OCI-LY7 (cell line): ENCODE data around the gene CMIP. TPM values are rescaled to one million over a fixed set of nuclear protein-coding genes. Genes with fewer than 3 reads are reported as not detected.
A peak's percentile ranks its signal among the peaks of the same experiment; 100 is the strongest.

Experiments used
- BruUV-seq: library from RNA; stranded (reverse); fragments of 400-500 nt; replicated peaks from 2 replicates; lab custom pipeline; 2021; lab: Mats Ljungman, UMichigan
- CTCF ChIA-PET: fragments of 300-600 bp; sonication (Branson Sonifier 250); formaldehyde crosslinking; loops from one replicate; lab custom pipeline; 2022; ENCODE audit warnings: antibody characterized with exemption; ENCODE audit not compliant: unreplicated experiment; lab: Charles Lee
- POLR2A ChIA-PET: fragments of 300-600 bp; sonication (Branson Sonifier 250); formaldehyde crosslinking; loops from one replicate; lab custom pipeline; 2022; ENCODE audit warnings: antibody characterized with exemption; lab: Charles Lee
- DNase-seq: peaks from one replicate; pipeline ENCODE4 v3.0.0-alpha.2; 2015; ENCODE audit warnings: low spot score
- H2AFZ ChIP-seq: fragments of 200-600 bp; sonication (generic), shearing (Covaris generic); 2 replicates; pipeline ENCODE4 v1.6.1; 2014; ENCODE audit warnings: mild to moderate bottlenecking, antibody characterized with exemption, low read length, moderate library complexity
- H3K27ac ChIP-seq: fragments of 200-600 bp; sonication (generic); 2 replicates; pipeline ENCODE4 v1.5.1; 2014; ENCODE audit warnings: mixed run types, low read depth, mild to moderate bottlenecking, moderate library complexity, low read length, inconsistent platforms; ENCODE audit not compliant: poor library complexity, severe bottlenecking
- H3K36me3 ChIP-seq: fragments of 200-600 bp; sonication (generic); 2 replicates; pipeline ENCODE4 v1.6.1; 2014; ENCODE audit warnings: mild to moderate bottlenecking, antibody characterized with exemption, low read length, moderate library complexity, mixed read lengths; ENCODE audit not compliant: insufficient read depth
- H3K4me1 ChIP-seq: fragments of 200-600 bp; sonication (generic); 2 replicates; pipeline ENCODE4 v1.5.1; 2014; ENCODE audit warnings: mild to moderate bottlenecking, low read length; ENCODE audit not compliant: insufficient read depth, poor library complexity, severe bottlenecking
- H3K4me2 ChIP-seq: fragments of 200-600 bp; sonication (generic); 2 replicates; pipeline ENCODE4 v1.6.1; 2014; ENCODE audit warnings: mild to moderate bottlenecking, low read length
- H3K4me3 ChIP-seq: fragments of 200-600 bp; sonication (generic); 2 replicates; pipeline ENCODE4 v1.5.1; 2014; ENCODE audit warnings: mild to moderate bottlenecking, low read depth, low read length; ENCODE audit not compliant: poor library complexity, severe bottlenecking
- H3K79me2 ChIP-seq: fragments of 200-600 bp; sonication (generic); 2 replicates; pipeline ENCODE4 v1.6.1; 2016; ENCODE audit warnings: low read depth, mild to moderate bottlenecking, low read length, moderate library complexity, mixed read lengths; ENCODE audit not compliant: insufficient read depth
- H3K9me2 ChIP-seq: fragments of 200-600 bp; sonication (generic); 2 replicates; pipeline ENCODE4 v1.6.1; 2016; ENCODE audit warnings: mild to moderate bottlenecking, low read length, mixed read lengths; ENCODE audit not compliant: insufficient read depth
- H3K9me3 ChIP-seq: fragments of 200-600 bp; sonication (generic); 2 replicates; pipeline ENCODE4 v1.6.1; 2014; ENCODE audit warnings: mild to moderate bottlenecking, mixed run types, low read length, mixed read lengths
- H4K20me1 ChIP-seq: fragments of 200-600 bp; sonication (generic); 2 replicates; pipeline ENCODE4 v1.6.1; 2014; ENCODE audit warnings: mild to moderate bottlenecking, antibody characterized with exemption, low read length, moderate library complexity, mixed read lengths; ENCODE audit not compliant: insufficient read depth
- EZH2phosphoT487 ChIP-seq: fragments of 200-600 bp; sonication (generic); IDR thresholded peaks from 2 replicates; pipeline ENCODE4 v1.6.1; 2018; ENCODE audit warnings: low read depth, borderline replicate concordance, mild to moderate bottlenecking, mixed run types, antibody characterized with exemption, low read length, moderate library complexity, mixed read lengths
- intact Hi-C: fragments of 100-400 bp; cut with micrococcal nuclease; formaldehyde crosslinking; loops from one replicate; pipeline ENCODE4 v1.10.0; 2022; ENCODE audit not compliant: unreplicated experiment
- total RNA-seq, 2 experiments: library from RNA; depleted of rRNA in 1 of 2; stranded (reverse); fragments of >200 nt in 1 of 2; shearing (Covaris generic) in 1 of 2; gene quantifications; 2 replicates each; pipeline ENCODE4 v1.2.3, GENCODE V29; 2014 to 2022
- TF ChIP-seq, protein P1 (sequence below): fragments of 200-600 bp; sonication (generic); conservative IDR thresholded peaks from 2 replicates; pipeline ENCODE4 v1.5.1; 2014; ENCODE audit warnings: mild to moderate bottlenecking, antibody characterized with exemption, low read length, moderate library complexity, mixed read lengths

CMIP gene
- total RNA-seq, 2 experiments from 2014 or later = 15.4 to 70.3 TPM

DNA sequence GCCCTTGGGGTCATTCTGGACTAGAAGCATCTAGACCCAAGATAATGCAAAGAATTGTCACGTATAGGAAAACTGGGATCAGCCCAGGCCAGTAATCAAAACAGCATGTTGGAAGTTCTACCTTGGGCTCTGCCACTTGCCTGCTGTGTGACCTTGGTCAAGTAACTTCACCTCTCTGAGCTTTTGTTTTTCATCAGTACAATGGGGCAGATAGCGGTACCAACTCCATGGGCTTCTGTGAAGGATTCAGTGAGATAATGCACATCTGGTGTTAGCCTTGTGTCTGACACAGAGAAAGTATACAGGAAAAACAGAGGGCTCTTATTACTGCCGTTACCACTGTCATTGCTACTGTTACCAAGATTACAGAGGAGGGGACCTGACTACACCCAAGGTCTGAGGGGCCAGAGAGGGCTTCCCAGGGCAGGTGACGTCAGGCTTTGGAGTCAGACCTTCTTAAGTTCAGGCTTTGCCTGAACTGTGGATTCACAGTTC lies 24.6 kb downstream of the CMIP start:
- peaks cover 40% of the 10 kb centered on the region for H3K4me1 ChIP-seq
- BruUV-seq = no TSS peak
- H3K4me3 ChIP-seq = peak overlapping the region; percentile 51
- peaks cover 79% of the 10 kb centered on the region for H3K79me2 ChIP-seq
- no peak for DNase-seq
- no peaks in the 10 kb centered on the region for H3K9me2 ChIP-seq
- H3K9me3 ChIP-seq = no peaks in the 10 kb centered on the region
- ChIA-PET CTCF (no interaction called here), POLR2A (interaction anchor here (0.7 to 1.7 kb wide), 3 partner anchors 12 to 35 kb away, joined by 3 to 6 read pairs (median 3); no protein-coding TSS in a partner anchor)
- H4K20me1 ChIP-seq = no peaks in the 10 kb centered on the region
- intact Hi-C loops = no loop called here
- H2AFZ ChIP-seq = no peak overlapping the region
- peaks cover 18% of the 10 kb centered on the region for H3K36me3 ChIP-seq
- peak overlapping the region; percentile 96 for H3K27ac ChIP-seq
- TF ChIP-seq EZH2phosphoT487 = no peak
- TF ChIP-seq, protein P1, sequence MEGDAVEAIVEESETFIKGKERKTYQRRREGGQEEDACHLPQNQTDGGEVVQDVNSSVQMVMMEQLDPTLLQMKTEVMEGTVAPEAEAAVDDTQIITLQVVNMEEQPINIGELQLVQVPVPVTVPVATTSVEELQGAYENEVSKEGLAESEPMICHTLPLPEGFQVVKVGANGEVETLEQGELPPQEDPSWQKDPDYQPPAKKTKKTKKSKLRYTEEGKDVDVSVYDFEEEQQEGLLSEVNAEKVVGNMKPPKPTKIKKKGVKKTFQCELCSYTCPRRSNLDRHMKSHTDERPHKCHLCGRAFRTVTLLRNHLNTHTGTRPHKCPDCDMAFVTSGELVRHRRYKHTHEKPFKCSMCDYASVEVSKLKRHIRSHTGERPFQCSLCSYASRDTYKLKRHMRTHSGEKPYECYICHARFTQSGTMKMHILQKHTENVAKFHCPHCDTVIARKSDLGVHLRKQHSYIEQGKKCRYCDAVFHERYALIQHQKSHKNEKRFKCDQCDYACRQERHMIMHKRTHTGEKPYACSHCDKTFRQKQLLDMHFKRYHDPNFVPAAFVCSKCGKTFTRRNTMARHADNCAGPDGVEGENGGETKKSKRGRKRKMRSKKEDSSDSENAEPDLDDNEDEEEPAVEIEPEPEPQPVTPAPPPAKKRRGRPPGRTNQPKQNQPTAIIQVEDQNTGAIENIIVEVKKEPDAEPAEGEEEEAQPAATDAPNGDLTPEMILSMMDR = no peak
- peak overlapping the region; percentile 86 for H3K4me2 ChIP-seq

DNA sequence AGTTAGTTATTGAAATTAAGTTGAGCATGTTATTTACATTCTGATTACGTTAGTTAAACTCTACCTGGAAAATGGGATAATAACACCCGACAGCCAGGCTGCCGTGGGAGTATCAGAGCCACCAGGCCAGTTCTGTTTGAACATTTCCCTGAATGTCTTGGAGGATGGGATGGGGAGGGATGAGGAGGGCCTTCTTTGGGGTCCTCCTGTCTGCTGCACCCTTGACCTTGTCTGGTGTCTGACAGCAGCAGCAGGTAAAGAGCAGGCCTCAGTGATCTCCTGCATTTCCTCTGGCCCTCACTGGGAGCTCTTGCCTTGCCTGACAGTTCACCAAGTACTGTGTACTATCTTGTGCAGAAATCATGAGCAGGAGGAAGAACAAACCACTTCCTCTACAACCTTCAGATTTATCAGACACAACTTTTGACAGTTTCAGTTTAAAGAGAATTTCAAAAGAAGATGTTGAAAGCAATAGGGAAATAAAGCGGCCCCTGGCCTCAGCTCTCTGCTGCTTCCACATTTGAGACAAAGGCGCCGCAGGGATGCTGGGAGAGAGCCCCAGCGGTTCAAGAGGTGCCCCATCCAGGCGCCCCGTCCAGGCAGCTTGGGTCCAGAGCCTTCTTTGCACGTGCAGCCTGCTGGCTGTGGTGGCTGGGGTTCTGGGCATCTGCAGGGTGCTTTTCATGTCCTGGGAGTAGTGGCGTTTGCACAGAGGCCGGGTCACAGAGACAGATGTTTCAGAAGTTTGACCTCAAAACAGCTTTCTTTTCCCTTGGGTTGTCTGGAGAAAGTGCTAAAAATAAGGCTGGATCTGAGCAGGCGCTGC lies 25.3 kb downstream of the CMIP start:
- Histone ChIP-seq H4K20me1 (no peaks in the 10 kb centered on the region), H3K79me2 (peaks cover 72% of the 10 kb centered on the region), H3K4me3 (peak overlapping the region; percentile 51), H3K9me3 (no peaks in the 10 kb centered on the region), H3K36me3 (peaks cover 18% of the 10 kb centered on the region), H2AFZ (no peak overlapping the region), H3K27ac (peak overlapping the region; percentile 96), H3K4me1 (peaks cover 42% of the 10 kb centered on the region), H3K9me2 (no peaks in the 10 kb centered on the region), H3K4me2 (peak overlapping the region; percentile 86)
- BruUV-seq = no TSS peak
- TF ChIP-seq EZH2phosphoT487 = no peak
- TF ChIP-seq, protein P1 = 0 out of 2 replicates have a peak, but pooled peaks have one; percentile 21
- intact Hi-C loops = loop anchor here (1.0 to 2.0 kb wide), 2 partner anchors 9 to 21 kb away; no protein-coding TSS in a partner anchor
- peak; percentile 87 for DNase-seq
- ChIA-PET CTCF (interaction anchor here (0.6 to 1.4 kb wide), 3 partner anchors 9 to 25 kb away, joined by 4 to 8 read pairs (median 7); no protein-coding TSS in a partner anchor), POLR2A (interaction anchor here (0.7 to 1.7 kb wide), 6 partner anchors 9 to 35 kb away, joined by 3 to 6 read pairs (median 4); no protein-coding TSS in a partner anchor)
